ENCODE results near the gene ZNF384.

DNA sequence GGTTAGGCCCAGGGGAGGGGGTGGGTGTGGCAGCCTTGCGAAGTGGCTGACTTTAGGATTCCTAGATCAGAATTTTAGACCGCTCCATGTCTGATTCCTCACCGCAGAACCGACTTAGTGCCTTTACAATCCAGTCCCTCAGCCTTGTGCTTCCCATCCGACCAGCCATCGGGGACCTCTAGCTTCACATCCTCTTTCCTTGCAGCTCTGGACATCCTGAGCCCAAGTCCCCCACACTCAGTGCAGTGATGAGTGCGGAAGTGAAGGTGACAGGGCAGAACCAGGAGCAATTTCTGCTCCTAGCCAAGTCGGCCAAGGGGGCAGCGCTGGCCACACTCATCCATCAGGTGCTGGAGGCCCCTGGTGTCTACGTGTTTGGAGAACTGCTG, 35.2 kb upstream of the ZNF384 start:
- TF ChIP-seq CTCF (IDR thresholded peaks at IDR 0.05) (no peak), EP300 (IDR thresholded peaks at IDR 0.05) (no peak), POLR2A (IDR thresholded peaks at IDR 0.05) (no peak), POLR2AphosphoS5 (IDR thresholded peaks at IDR 0.05) (no peak)

Data from sigmoid colon (tissue), 4 donors.